Tibial nerve (tissue), 4 donors: ENCODE measurements around the gene FKBP8. TPM values are rescaled to one million over a fixed set of nuclear protein-coding genes. Genes with fewer than 3 reads are reported as not detected.

Experiments used
- DNase-seq, 2 donors: peaks; one replicate each; pipeline ENCODE4 v3.0.0-alpha.2; 2019; ENCODE audit warnings: low spot score in 2 of 2
- H3K27ac ChIP-seq, 4 donors: fragments of 200-600 bp; sonication (generic) in 3 of 4; one replicate each; pipeline ENCODE4 v1.5.1; 2017 to 2019; ENCODE audit warnings: mild to moderate bottlenecking in 1 of 4
- H3K27me3 ChIP-seq, 2 donors: fragments of 200-600 bp; sonication (generic) in 1 of 2; one replicate each; pipeline versions ENCODE4 v1.5.1 to v1.6.0; 2017 to 2019
- H3K36me3 ChIP-seq, 3 donors: fragments of 200-600 bp; sonication (generic); one replicate each; pipeline ENCODE4 v1.5.1; 2018 to 2019
- H3K4me1 ChIP-seq, 4 donors: fragments of 200-600 bp; sonication (generic) in 3 of 4; one replicate each; pipeline ENCODE4 v1.5.1; 2017 to 2019
- H3K4me3 ChIP-seq, 4 donors: fragments of 200-600 bp; sonication (generic) in 3 of 4; one replicate each; pipeline ENCODE4 v1.5.1; 2017 to 2019; ENCODE audit warnings: mild to moderate bottlenecking in 1 of 4, moderate library complexity in 1 of 4
- H3K9me3 ChIP-seq, 4 donors: fragments of 200-600 bp; sonication (generic) in 3 of 4; one replicate each; pipeline ENCODE4 v1.5.1; 2017 to 2019
- CTCF ChIP-seq, 5 experiments: fragments of 200-600 bp in 3 of 5; fragments of 450-650 bp in 2 of 5; sonication (generic) in 3 of 5; IDR thresholded peaks; one replicate each; pipeline ENCODE4 v1.5.1; 2016 to 2019; ENCODE audit warnings: antibody characterized with exemption in 5 of 5, mild to moderate bottlenecking in 3 of 5, moderate library complexity in 2 of 5
- EP300 ChIP-seq, 2 donors: sonication (generic); formaldehyde crosslinking; IDR thresholded peaks; one replicate each; pipeline ENCODE4 v1.6.1; 2017; ENCODE audit warnings: antibody characterized with exemption in 2 of 2, mild to moderate bottlenecking in 1 of 2
- POLR2A ChIP-seq, 2 donors: fragments of 450-650 bp; IDR thresholded peaks; one replicate each; pipeline ENCODE4 v1.6.1; 2017; ENCODE audit warnings: antibody characterized with exemption in 2 of 2, mild to moderate bottlenecking in 2 of 2, moderate library complexity in 2 of 2
- WGBS, 2 donors: methylation state at CpG; one replicate each; pipeline ENCODE4 v1.1.5; 2018; 5-methylcytosine and 5-hydroxymethylcytosine counted together
- total RNA-seq, 4 donors: library from RNA; depleted of rRNA; stranded (reverse); fragments of >200 nt; gene quantifications; one replicate each; pipeline ENCODE4 v1.1.0, GENCODE V29; 2016

Gene FKBP8
- total RNA-seq, 4 donors from 2014 or later = 391 to 451 (median 434) TPM

DNA sequence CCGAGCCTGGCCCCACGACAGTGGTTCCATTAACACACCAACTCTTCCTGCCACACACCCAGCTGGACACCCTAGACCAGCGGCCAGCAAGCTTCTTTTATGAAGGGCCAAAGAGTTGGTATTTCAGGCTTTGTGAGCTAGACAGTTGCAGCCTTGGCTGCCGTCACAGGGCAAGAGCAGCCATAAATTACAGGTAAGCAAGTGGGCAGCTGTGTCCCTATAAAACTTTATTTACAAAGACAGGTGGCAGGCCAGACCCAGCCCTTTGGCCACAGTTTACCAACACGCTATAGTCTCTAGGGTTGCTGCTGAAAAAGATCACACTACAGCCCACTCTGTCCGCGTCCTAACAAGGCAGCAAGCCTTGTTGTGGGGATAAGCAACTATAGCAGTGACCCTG is 34.8 kb downstream of the FKBP8 start:
- H3K36me3 ChIP-seq = no peaks in the 10 kb centered on the region
- H3K4me1 ChIP-seq = peaks cover 0 to 71% (median 53%) of the 10 kb centered on the region in 4 donors
- H3K27ac ChIP-seq = peak overlapping the region in 2 of 4 donors; percentile 70 to 78
- no peak overlapping the region for H3K4me3 ChIP-seq
- TF ChIP-seq CTCF (IDR thresholded peaks at IDR 0.05) (no peak), POLR2A (IDR thresholded peaks at IDR 0.05) (no peak), EP300 (IDR thresholded peaks at IDR 0.05) (no peak)
- no peak for DNase-seq
- no peaks in the 10 kb centered on the region for H3K9me3 ChIP-seq
- no peaks in the 10 kb centered on the region for H3K27me3 ChIP-seq
- 79 to 86% methylated on average over 7 of the region's 7 CpGs for WGBS, 2 donors

- peak in 1 of 5 experiments; percentile 8 for TF ChIP-seq CTCF (IDR thresholded peaks at IDR 0.05)
- TF ChIP-seq POLR2A (IDR thresholded peaks at IDR 0.05) = no peak
- DNase-seq = no peak
- H3K4me3 ChIP-seq = no peak overlapping the region
- no peaks in the 10 kb centered on the region for H3K9me3 ChIP-seq
- H3K27me3 ChIP-seq = no peaks in the 10 kb centered on the region
- WGBS, 2 donors = 37 to 61% methylated on average over 11 of the region's 11 CpGs
- H3K4me1 ChIP-seq = peaks cover 0 to 71% (median 60%) of the 10 kb centered on the region in 4 donors
- H3K27ac ChIP-seq = peak overlapping the region in 3 of 4 donors; percentile 52 to 78 (median 70)
- H3K36me3 ChIP-seq = no peaks in the 10 kb centered on the region
These were observed 35.5 kb downstream of the FKBP8 start for GRCh38 chr19:18507727-18508440.

DNA sequence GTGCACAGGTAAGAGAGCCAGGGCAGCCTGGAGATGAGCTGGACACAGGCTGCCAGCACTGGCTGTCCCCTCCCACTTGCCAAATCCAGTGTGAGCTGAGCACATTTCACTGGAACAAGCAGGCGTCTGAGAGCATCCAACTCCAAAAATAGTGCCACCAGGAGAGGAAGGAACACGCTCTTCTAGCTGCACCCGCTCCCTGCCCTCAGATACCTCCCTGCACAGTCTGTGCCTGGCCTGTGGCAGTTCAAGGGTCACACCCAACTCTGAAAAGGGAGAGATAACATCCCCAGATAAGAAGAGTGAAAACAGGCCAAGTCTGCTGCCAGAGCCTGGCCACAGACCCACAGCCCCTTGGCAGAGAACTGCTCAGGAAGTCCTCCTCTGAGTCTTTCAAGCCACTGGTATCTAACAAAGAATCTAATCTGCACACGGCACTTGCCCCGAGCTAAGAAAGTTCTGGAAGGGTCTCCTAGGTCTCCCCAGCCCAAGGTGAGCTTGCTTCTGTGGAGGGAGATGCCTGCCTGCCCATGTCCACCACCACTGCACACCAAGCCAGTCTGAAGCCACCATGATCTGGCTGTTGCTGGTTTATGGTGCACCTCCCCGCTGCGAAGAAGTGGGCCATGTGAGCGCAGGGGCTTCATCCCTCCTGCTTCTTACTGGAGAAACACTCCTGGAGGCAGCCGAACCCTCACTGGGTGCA is 36.2 kb downstream of the FKBP8 start:
- H3K27ac ChIP-seq = peak overlapping the region in 3 of 4 donors; percentile 52 to 78 (median 70)

DNA sequence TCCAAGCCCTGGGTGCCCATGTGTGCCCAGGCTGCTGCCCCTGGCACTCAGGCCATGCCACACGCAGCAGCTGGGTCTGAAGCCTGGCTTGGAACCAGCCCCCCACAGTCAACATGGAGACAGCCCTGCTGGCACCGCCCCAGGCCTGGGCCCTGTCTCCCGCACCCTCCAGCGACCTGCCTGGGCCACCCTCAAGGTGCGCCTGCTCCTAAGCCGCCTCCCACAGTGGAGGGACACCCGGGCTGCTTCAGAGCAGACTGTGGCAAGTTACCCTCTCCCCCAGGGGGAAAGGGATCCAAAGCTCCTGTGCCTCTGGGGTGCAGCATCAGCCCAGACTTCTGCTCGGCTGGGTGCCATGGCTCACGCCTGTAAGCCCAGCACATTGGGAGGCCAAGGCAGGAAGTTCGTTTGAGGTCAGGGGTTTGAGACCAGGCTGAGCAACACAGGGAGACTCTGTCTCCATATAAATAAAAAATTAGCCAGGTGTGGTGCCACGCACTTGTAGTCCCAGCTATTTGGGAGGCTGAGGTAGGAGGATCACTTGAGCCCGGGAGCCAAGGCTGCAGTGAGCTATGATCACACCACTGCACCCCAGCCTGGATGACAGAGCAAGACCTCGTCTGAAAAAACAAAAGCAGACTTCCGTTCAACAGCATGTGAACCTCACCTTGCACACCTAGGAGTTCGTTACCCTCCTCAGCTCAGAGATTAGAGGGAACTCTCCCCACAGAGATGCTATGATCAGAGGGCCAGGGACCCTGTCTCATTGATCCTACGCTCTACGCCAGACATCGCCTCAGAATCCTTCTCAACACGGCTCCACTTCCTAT is 37.1 kb downstream of the FKBP8 start:
- TF ChIP-seq EP300 (IDR thresholded peaks at IDR 0.05) = no peak
- TF ChIP-seq POLR2A (IDR thresholded peaks at IDR 0.05) = no peak
- no peak for TF ChIP-seq CTCF (IDR thresholded peaks at IDR 0.05)
- Histone ChIP-seq H3K4me1 (peaks cover 0 to 87% (median 73%) of the 10 kb centered on the region in 4 donors), H3K27ac (peak overlapping the region in 3 of 4 donors; percentile 37 to 78 (median 70)), H3K36me3 (no peaks in the 10 kb centered on the region), H3K9me3 (no peaks in the 10 kb centered on the region), H3K27me3 (no peaks in the 10 kb centered on the region), H3K4me3 (no peak overlapping the region)
- 71 to 80% methylated on average over 12 to 16 of the region's 19 CpGs for WGBS, 2 donors
- no peak for DNase-seq

More for the DNA sequence above, 36.2 kb downstream of the FKBP8 start:
- H3K9me3 ChIP-seq = no peaks in the 10 kb centered on the region
- TF ChIP-seq POLR2A (IDR thresholded peaks at IDR 0.05) (no peak), EP300 (IDR thresholded peaks at IDR 0.05) (no peak), CTCF (IDR thresholded peaks at IDR 0.05) (no peak)
- 65 to 77% methylated on average over 6 to 7 of the region's 9 CpGs for WGBS, 2 donors
- H3K27me3 ChIP-seq = no peaks in the 10 kb centered on the region
- no peak for DNase-seq
- H3K4me1 ChIP-seq = peaks cover 0 to 78% (median 64%) of the 10 kb centered on the region in 4 donors
- no peaks in the 10 kb centered on the region for H3K36me3 ChIP-seq
- no peak overlapping the region for H3K4me3 ChIP-seq
